ENCODE data around the gene ARRDC2. TPM values are rescaled to one million over a fixed set of nuclear protein-coding genes. Genes with fewer than 3 reads are reported as not detected.

The ARRDC2 gene
- total and polyA plus RNA-seq, 9 of the 15 experiments (the other 6 are each of a cell fraction or from before 2014, with no cell fraction given) = 1.9 to 27.4 (median 15.2) TPM

- FAIRE-seq (no peak), ATAC-seq (peak; percentile 56), DNase-seq (ENCODE audit: extremely low read depth in 1 of 4, low spot score in 3 of 4) (peak; percentile 64 to 69 (median 68))
- no peaks in the 10 kb centered on the region; the same call in 1 of the 2 replicates for H4K20me1 ChIP-seq (replicated peaks; ENCODE audit: control insufficient read depth, insufficient read depth, low read length)
- no peaks in the 10 kb centered on the region for H3K9me1 ChIP-seq (ENCODE audit: control insufficient read depth, insufficient read depth, low read length)
- no peaks in the 10 kb centered on the region for H3K9me3 ChIP-seq (replicated peaks; ENCODE audit: control insufficient read depth, insufficient read depth, low read depth, low read length)
- H3K79me2 ChIP-seq (ENCODE audit: control insufficient read depth, insufficient read depth, low read length) = peaks cover 24% of the 10 kb centered on the region
- H3K9ac ChIP-seq (ENCODE audit: insufficient read depth in 1 of 2, low read depth in 2 of 2, low read length in 2 of 2) = peak overlapping the region; percentile 48 to 82
- intact Hi-C loops (cut with micrococcal nuclease) = loop anchor here (2.0 kb wide), 2 partner anchors 51 to 125 kb away; no protein-coding TSS in a partner anchor
- no TSS peak for BruUV-seq (replicated peaks)
- peak overlapping the region; percentile 75 for H2AFZ ChIP-seq (ENCODE audit: low read depth, low read length)
- ChIA-PET POLR2A (interaction anchor here (0.5 to 2.0 kb wide), 6 partner anchors 55 to 281 kb away, joined by 3 to 7 read pairs (median 4); partner anchors contain the start of gene CCDC124), CTCF (ENCODE audit: low intra/inter-chr PET ratio) (interaction anchor here (2.6 to 5.8 kb wide), 2 partner anchors 51 to 58 kb away, joined by 26 to 113 read pairs; no protein-coding TSS in a partner anchor)
- no peak overlapping the region for H3K4me3 ChIP-seq
- no peaks in the 10 kb centered on the region for H3K27me3 ChIP-seq (ENCODE audit: control insufficient read depth in 2 of 2, insufficient read depth in 2 of 2, low read length in 2 of 2)
- WGBS (ENCODE audit: insufficient coverage, low coverage, missing lambda C conversion rate) = 26% methylated on average over 29 of the region's 41 CpGs
- in situ Hi-C loops (cut with MboI) = loop anchor here (10.0 kb wide), 1 partner anchor 53 kb away; no protein-coding TSS in a partner anchor
- H3K36me3 ChIP-seq (ENCODE audit: control insufficient read depth, insufficient read depth, low read length) = peaks cover 5% of the 10 kb centered on the region; the same call in 1 of the 3 replicates
- peaks cover 31 to 65% of the 10 kb centered on the region in 2 experiments for H3K4me1 ChIP-seq (replicated peaks in 1 of 2; ENCODE audit: control insufficient read depth in 2 of 2, insufficient read depth in 2 of 2, low read length in 2 of 2)
- H3K27ac ChIP-seq (ENCODE audit: extremely low read depth, low read depth, low read length) = peak overlapping the region; percentile 27; the same call in 2 of the 3 replicates
- peak overlapping the region; percentile 49 for H3K4me2 ChIP-seq (ENCODE audit: insufficient read depth, low read length)
- TF ChIP-seq GATAD2A (IDR thresholded peaks at IDR 0.05) (0 out of 2 replicates have a peak, but pooled peaks have one; percentile 27), NFE2 (IDR thresholded peaks at IDR 0.05; ENCODE audit: low read depth) (peak; percentile 26; the same call in 1 of the 2 replicates), USF1 (CRISPR knock-in tag; IDR thresholded peaks at IDR 0.05) (no peak), ZBTB33 (CRISPR knock-in tag; IDR thresholded peaks at IDR 0.05) (peak; percentile 92), ZBTB11 (CRISPR knock-in tag; IDR thresholded peaks at IDR 0.05) (0 out of 6 replicates have a peak, but pooled peaks of 1 of the 3 experiments have one; percentile 14), CTCFL (IDR thresholded peaks at IDR 0.05; ENCODE audit: borderline replicate concordance, insufficient read depth, low read depth, low read length, poor library complexity, severe bottlenecking) (peak; percentile 71), RBFOX2 (IDR thresholded peaks at IDR 0.05; ENCODE audit: low read depth, low read length) (peak; percentile 61), ZBTB7A (IDR thresholded peaks at IDR 0.05; ENCODE audit: borderline replicate concordance, control insufficient read depth, low read depth, low read length) (peak; percentile 86; the same call in 1 of the 2 replicates), FOXK2 (conservative IDR thresholded peaks at IDR 0.05 in 1 of 2, IDR thresholded peaks at IDR 0.05 in 1 of 2; ENCODE audit: low read depth in 2 of 2) (peak in 1 of 2 experiments; percentile 86; a peak in 2 of 4 replicates)
Measured at GRCh38 chr19:17997969-17998826, 9.8 kb upstream of the ARRDC2 start.
